GM12872 (cell line): Measurements from ENCODE around the gene OR10A6.

ENCODE experiments used
- TF ChIP-seq, protein P1 (sequence below): IDR thresholded peaks from 3 replicates; pipeline ENCODE4 v1.5.1; 2011; ENCODE audit warnings: low read depth, mild to moderate bottlenecking, low read length, moderate library complexity; ENCODE audit not compliant: insufficient read depth

OR10A6 gene

GRCh38 chr11:7967826-7968225 is 36.8 kb upstream of the OR10A6 start:
- TF ChIP-seq, protein P1, sequence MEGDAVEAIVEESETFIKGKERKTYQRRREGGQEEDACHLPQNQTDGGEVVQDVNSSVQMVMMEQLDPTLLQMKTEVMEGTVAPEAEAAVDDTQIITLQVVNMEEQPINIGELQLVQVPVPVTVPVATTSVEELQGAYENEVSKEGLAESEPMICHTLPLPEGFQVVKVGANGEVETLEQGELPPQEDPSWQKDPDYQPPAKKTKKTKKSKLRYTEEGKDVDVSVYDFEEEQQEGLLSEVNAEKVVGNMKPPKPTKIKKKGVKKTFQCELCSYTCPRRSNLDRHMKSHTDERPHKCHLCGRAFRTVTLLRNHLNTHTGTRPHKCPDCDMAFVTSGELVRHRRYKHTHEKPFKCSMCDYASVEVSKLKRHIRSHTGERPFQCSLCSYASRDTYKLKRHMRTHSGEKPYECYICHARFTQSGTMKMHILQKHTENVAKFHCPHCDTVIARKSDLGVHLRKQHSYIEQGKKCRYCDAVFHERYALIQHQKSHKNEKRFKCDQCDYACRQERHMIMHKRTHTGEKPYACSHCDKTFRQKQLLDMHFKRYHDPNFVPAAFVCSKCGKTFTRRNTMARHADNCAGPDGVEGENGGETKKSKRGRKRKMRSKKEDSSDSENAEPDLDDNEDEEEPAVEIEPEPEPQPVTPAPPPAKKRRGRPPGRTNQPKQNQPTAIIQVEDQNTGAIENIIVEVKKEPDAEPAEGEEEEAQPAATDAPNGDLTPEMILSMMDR, result no peak

DNA sequence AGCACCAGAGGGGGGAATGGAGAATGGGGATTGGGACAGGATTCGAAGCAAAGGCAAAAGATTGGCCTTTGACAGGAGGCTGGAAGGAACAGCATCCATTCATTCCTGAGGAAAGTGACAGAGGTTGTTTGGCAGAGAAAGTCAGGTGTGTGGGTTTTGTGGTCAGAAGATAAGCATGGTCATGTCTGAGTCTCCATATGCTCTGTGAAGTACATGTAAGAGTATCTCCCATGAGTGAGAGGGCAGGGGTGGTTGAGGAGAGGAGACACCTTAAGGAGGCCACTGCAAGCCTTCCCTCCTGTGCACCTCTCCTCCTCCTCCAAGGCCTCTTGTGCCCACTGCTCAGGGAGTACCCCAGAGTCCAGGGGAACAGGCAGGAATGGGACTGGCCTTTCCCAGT is 36.0 kb upstream of the OR10A6 start:
- TF ChIP-seq, protein P1, result no peak

GRCh38 chr11:7965386-7965785 is 34.3 kb upstream of the OR10A6 start, which contains the start of gene NLRP10:
TSS of gene NLRP10 (minus strand) at chr11:7965447. CDS start at chr11:7963495, 1,952 bp downstream.
- TF ChIP-seq, protein P1, result no peak

- TF ChIP-seq, protein P1, result no peak
Observed at GRCh38 chr11:7964873-7965272, 33.8 kb upstream of the OR10A6 start.

- TF ChIP-seq, protein P1, result no peak
Observed at GRCh38 chr11:7964261-7964660, 33.2 kb upstream of the OR10A6 start.

DNA sequence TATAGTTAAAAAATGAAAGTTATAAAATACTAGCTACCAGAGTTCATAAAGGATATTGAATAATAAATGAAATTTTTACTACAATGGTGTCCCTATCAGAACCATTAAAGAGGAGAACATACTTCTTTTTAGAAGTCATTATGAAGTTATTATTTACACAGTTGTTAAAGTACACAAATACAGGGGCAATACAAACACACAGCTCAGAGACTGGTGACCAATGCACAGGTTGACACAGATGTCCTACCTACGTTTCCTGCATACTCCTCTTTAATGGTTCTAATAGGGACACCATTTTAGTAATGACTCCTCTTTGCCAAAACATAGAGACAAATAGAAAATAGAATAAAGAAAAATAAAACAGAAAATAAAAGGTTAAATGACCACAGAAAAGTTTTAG is 24.1 kb upstream of the OR10A6 start:
- TF ChIP-seq, protein P1, result no peak

- TF ChIP-seq, protein P1, result no peak
Observed at GRCh38 chr11:7949934-7950333, 18.9 kb upstream of the OR10A6 start.
